Fibroblast of lung (primary cell): Measurements from ENCODE around the gene MAPK4.

Source experiments
- EZH2 ChIP-seq: IDR thresholded peaks from 2 replicates; pipeline ENCODE4 v1.5.1; 2012; ENCODE audit warnings: low read length, control low read depth, mild to moderate bottlenecking; ENCODE audit errors: missing control alignments
- TF ChIP-seq, protein P1 (sequence below), 2 donors: IDR thresholded peaks in 1 of 2; conservative IDR thresholded peaks in 1 of 2; 1 replicate in 1 of 2; 2 replicates in 1 of 2; pipeline ENCODE4 v1.5.1; 2011 to 2012; ENCODE audit warnings: low read length in 2 of 2, control low read depth in 1 of 2, inconsistent platforms in 1 of 2, low read depth in 1 of 2, mild to moderate bottlenecking in 1 of 2

DNA sequence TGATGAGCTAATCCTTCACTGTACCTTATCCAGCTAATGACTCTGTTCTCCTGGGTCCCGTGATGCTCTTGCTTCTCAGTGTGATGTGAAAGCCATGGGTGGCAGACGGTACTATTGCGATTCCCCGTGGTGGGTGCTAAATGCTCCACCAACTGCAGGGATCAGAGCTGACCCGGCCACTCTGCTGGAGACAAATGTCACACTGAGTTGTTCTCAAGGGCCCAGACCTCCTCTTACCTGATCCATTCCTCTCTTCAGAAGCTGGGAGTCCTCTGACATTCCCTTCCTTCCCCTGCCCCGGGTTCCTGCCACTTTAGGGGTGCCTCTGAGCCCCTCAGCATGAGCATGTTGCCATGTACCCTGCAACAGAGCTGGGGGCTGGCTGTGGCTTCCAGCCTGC lies 105.1 kb downstream of the MAPK4 start:
- TF ChIP-seq, protein P1, sequence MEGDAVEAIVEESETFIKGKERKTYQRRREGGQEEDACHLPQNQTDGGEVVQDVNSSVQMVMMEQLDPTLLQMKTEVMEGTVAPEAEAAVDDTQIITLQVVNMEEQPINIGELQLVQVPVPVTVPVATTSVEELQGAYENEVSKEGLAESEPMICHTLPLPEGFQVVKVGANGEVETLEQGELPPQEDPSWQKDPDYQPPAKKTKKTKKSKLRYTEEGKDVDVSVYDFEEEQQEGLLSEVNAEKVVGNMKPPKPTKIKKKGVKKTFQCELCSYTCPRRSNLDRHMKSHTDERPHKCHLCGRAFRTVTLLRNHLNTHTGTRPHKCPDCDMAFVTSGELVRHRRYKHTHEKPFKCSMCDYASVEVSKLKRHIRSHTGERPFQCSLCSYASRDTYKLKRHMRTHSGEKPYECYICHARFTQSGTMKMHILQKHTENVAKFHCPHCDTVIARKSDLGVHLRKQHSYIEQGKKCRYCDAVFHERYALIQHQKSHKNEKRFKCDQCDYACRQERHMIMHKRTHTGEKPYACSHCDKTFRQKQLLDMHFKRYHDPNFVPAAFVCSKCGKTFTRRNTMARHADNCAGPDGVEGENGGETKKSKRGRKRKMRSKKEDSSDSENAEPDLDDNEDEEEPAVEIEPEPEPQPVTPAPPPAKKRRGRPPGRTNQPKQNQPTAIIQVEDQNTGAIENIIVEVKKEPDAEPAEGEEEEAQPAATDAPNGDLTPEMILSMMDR (conservative IDR thresholded peaks at IDR 0.05 in 1 of 2, IDR thresholded peaks at IDR 0.05 in 1 of 2; ENCODE audit: low read depth in 1 of 2, low read length in 2 of 2): no peak
- no peak for TF ChIP-seq EZH2
